NCI-H524 (cell line): ENCODE results near the gene TTLL12.

Experiments
- DNase-seq, 2 experiments: peaks; one replicate each; lab custom pipeline; 2025; lab: John Stamatoyannopoulos, UW

Gene TTLL12

GRCh38 chr22:43127166-43127908 lies 59.6 kb downstream of the TTLL12 start:
- DNase-seq: no peak

DNA sequence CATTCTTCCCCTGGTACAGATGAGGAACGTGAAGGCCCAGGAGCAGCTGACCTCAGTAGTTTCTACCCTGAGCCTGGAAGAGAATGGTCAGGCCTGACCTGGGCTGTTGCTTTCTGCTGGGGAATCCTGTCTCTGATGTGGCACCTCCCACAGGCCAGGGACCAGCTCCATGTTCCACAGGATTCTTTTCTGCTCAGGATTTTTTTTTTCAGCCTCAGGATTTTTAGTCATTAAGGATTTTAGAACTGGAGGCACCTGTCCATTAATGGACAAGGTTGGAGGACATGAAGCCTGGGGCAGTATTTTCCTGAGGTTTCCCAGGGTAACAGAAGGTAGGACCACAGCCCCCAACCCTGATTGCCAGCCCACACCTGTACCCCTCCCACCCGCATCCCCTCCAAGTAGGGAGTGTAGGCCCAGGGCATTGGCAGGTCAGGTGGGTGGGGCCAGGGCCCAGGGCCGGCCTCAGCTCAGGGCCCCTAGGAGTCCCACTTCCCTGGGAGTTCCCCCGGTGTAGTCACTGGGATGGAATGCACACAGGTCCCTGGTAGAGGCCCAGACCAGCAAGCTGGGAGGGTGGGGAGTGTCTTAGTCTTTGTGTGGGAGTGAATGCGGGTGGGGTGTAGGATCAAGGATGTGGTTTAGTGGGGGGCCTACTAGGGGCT lies 60.3 kb downstream of the TTLL12 start:
- no peak for DNase-seq

DNA sequence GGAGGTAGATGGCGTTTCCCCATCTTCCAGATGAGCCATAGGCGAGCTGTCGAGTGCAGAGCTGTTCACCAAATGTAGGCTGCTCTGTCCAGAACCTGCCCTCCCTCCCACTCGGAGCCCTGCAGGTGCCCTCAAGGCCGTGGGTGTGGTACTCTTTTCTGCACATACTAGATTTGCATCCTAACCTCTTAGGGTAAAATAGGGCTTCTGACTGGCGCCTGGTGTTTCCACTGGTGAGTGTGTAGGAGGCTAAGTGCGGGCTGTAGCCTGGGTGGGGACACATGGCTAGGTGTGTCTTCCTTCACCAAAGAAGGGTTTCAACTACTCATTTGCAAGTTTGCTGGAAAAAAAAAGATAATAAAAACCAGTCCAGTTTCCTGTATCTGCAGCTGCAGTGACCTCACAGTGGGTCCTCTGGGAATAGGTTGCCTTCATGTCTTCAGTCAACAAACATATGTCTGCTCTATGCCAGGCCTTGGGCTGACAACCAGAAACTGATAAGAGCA lies 67.9 kb downstream of the TTLL12 start:
- DNase-seq: no peak

DNA sequence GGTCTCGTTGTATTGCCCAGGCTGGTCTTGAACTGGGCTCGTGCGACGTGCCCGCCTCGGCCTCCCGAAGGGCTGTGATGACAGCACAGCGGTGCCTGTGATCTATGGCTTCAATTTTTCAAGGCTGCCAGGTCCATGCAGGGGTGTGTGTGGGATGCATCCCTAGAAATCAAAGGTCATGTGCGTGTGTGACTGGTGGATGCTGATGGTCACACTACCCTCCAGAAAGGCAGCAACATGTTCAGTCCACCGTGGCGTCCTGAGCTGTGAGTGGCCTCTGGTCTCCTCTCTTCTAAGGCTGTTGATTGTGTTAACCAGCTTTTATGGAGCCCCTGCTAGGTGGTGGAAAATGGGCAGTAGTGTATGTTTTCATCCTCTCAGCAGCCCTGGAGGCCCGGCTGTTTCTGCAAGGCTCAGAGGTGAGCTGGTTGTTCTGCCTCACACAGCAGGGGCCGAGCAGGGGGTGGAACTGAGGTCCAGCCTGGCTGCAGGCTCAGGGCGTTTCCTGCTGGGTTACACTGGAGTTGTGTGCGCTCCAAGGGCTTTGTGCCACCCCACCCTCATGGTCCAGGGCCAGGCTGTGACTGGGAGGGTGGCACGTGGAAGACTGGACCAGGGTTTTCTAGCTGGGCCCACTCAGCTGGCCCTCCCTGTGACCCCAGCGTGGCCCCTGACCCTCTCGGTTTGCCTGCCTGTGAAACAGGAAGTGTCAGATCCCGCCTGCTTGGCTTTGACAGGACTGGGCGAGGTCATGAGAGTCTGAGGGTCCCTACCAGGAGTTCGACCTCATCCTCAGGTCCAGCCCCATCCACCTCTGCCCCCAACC lies 68.7 kb downstream of the TTLL12 start:
- DNase-seq: no peak

DNA sequence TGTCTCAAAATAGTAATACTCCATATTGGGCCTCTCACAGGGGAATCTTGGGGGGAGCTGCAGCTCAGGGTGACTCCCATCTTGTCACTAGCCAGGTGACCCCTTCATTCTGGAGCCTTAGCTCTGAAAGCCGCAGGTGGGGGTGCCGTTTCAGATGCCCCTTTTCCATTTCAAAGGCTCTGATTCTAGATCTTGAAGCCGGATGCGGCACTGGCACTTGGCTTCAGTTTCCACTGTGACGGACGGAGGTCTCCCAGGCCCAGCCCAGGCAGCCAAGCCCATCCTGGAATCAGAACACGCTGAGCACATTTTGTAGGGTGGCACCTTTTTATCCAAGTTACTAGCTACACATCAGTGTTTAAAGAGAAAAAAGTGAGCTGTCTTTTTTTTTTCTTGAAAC lies 70.0 kb downstream of the TTLL12 start:
- no peak for DNase-seq
